ENCODE data around the gene ZNF592. TPM values are rescaled to one million over a fixed set of nuclear protein-coding genes. Genes with fewer than 3 reads are reported as not detected.

The ZNF592 gene
- total and polyA plus RNA-seq, 2 of the 13 experiments (the other 11 are each of a cell fraction or from before 2014, with no cell fraction given): 8.2 to 9.8 TPM

- TF ChIP-seq HMG20B (CRISPR knock-in tag; conservative IDR thresholded peaks at IDR 0.05) (no peak), RFX3 (CRISPR knock-in tag; IDR thresholded peaks at IDR 0.05) (no peak), MIER3 (CRISPR knock-in tag; IDR thresholded peaks at IDR 0.05; ENCODE audit: borderline replicate concordance) (no peak), ZNF317 (CRISPR knock-in tag; IDR thresholded peaks at IDR 0.05) (peak; percentile 41; the same call in 1 of the 2 replicates), KLF13 (CRISPR knock-in tag; IDR thresholded peaks at IDR 0.05) (no peak), ZNF878 (CRISPR knock-in tag; IDR thresholded peaks at IDR 0.05) (no peak), ZNF207 (IDR thresholded peaks at IDR 0.05; ENCODE audit: borderline replicate concordance) (no peak), PHB2 (IDR thresholded peaks at IDR 0.05; ENCODE audit: partially characterized antibody) (no peak), MAFK (conservative IDR thresholded peaks at IDR 0.05 in 1 of 2, IDR thresholded peaks at IDR 0.05 in 1 of 2; ENCODE audit: low read length in 2 of 2) (no peak; a peak in 1 of 4 replicates), EEA1 (CRISPR knock-in tag; IDR thresholded peaks at IDR 0.05; ENCODE audit: borderline replicate concordance) (no peak), RNF2 (conservative IDR thresholded peaks at IDR 0.05; ENCODE audit: low read depth) (no peak), TAF15 (IDR thresholded peaks at IDR 0.05; ENCODE audit: low read depth, low read length, poor library complexity, severe bottlenecking) (no peak), ARNTL (CRISPR knock-in tag; IDR thresholded peaks at IDR 0.05) (no peak; the same call in none of the 2 replicates), MZF1 (CRISPR knock-in tag; IDR thresholded peaks at IDR 0.05; ENCODE audit: borderline replicate concordance) (no peak), CEBPG (CRISPR knock-in tag; IDR thresholded peaks at IDR 0.05) (no peak), KLF9 (CRISPR knock-in tag; IDR thresholded peaks at IDR 0.05; ENCODE audit: low read depth) (no peak), NFKBIZ (CRISPR knock-in tag; IDR thresholded peaks at IDR 0.05) (no peak), ATRX (CRISPR knock-in tag; IDR thresholded peaks at IDR 0.05; ENCODE audit: borderline replicate concordance) (no peak), NAIF1 (CRISPR knock-in tag; IDR thresholded peaks at IDR 0.05; ENCODE audit: borderline replicate concordance) (no peak), TMF1 (CRISPR knock-in tag; IDR thresholded peaks at IDR 0.05; ENCODE audit: low read depth) (peak; percentile 72; the same call in 1 of the 2 replicates), SYNCRIP (IDR thresholded peaks at IDR 0.05; ENCODE audit: insufficient read depth, low read depth, low read length) (no peak), ZNF333 (CRISPR knock-in tag; IDR thresholded peaks at IDR 0.05; ENCODE audit: borderline replicate concordance) (no peak), ZNF792 (CRISPR knock-in tag; IDR thresholded peaks at IDR 0.05) (peak; percentile 59; the same call in 1 of the 2 replicates), PITX1 (CRISPR knock-in tag; IDR thresholded peaks at IDR 0.05) (no peak; the same call in 1 of the 2 replicates)
- TF ChIP-seq, protein P1, sequence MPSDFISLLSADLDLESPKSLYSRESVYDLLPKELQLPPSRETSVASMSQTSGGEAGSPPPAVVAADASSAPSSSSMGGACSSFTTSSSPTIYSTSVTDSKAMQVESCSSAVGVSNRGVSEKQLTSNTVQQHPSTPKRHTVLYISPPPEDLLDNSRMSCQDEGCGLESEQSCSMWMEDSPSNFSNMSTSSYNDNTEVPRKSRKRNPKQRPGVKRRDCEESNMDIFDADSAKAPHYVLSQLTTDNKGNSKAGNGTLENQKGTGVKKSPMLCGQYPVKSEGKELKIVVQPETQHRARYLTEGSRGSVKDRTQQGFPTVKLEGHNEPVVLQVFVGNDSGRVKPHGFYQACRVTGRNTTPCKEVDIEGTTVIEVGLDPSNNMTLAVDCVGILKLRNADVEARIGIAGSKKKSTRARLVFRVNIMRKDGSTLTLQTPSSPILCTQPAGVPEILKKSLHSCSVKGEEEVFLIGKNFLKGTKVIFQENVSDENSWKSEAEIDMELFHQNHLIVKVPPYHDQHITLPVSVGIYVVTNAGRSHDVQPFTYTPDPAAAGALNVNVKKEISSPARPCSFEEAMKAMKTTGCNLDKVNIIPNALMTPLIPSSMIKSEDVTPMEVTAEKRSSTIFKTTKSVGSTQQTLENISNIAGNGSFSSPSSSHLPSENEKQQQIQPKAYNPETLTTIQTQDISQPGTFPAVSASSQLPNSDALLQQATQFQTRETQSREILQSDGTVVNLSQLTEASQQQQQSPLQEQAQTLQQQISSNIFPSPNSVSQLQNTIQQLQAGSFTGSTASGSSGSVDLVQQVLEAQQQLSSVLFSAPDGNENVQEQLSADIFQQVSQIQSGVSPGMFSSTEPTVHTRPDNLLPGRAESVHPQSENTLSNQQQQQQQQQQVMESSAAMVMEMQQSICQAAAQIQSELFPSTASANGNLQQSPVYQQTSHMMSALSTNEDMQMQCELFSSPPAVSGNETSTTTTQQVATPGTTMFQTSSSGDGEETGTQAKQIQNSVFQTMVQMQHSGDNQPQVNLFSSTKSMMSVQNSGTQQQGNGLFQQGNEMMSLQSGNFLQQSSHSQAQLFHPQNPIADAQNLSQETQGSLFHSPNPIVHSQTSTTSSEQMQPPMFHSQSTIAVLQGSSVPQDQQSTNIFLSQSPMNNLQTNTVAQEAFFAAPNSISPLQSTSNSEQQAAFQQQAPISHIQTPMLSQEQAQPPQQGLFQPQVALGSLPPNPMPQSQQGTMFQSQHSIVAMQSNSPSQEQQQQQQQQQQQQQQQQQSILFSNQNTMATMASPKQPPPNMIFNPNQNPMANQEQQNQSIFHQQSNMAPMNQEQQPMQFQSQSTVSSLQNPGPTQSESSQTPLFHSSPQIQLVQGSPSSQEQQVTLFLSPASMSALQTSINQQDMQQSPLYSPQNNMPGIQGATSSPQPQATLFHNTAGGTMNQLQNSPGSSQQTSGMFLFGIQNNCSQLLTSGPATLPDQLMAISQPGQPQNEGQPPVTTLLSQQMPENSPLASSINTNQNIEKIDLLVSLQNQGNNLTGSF (CRISPR knock-in tag; IDR thresholded peaks at IDR 0.05): no peak
- TF ChIP-seq, protein P2, sequence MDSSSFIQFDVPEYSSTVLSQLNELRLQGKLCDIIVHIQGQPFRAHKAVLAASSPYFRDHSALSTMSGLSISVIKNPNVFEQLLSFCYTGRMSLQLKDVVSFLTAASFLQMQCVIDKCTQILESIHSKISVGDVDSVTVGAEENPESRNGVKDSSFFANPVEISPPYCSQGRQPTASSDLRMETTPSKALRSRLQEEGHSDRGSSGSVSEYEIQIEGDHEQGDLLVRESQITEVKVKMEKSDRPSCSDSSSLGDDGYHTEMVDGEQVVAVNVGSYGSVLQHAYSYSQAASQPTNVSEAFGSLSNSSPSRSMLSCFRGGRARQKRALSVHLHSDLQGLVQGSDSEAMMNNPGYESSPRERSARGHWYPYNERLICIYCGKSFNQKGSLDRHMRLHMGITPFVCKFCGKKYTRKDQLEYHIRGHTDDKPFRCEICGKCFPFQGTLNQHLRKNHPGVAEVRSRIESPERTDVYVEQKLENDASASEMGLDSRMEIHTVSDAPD (CRISPR knock-in tag; IDR thresholded peaks at IDR 0.05): 0 out of 2 replicates have a peak, but pooled peaks have one; percentile 54
These were observed 747 bp upstream of the ZNF592 start (continued) for GRCh38 chr15:84747416-84748273.
